Measurements from ENCODE around the gene ADH1B.

GRCh38 chr4:99334880-99335279, 13.7 kb upstream of the ADH1B start:
- TF ChIP-seq CTCF (IDR thresholded peaks at IDR 0.05), result no peak
- TF ChIP-seq POLR2A (IDR thresholded peaks at IDR 0.05), result no peak

Measured in adrenal gland (tissue), 5 donors.